DMS153 treated with DMSO at 0.1 percent for 48 hours (cell line): ENCODE data around the gene LIPN.

Source experiments
- DNase-seq: peaks from one replicate; lab custom pipeline; 2025; ENCODE audit not compliant: unreplicated experiment; lab: John Stamatoyannopoulos, UW

Gene LIPN

DNA sequence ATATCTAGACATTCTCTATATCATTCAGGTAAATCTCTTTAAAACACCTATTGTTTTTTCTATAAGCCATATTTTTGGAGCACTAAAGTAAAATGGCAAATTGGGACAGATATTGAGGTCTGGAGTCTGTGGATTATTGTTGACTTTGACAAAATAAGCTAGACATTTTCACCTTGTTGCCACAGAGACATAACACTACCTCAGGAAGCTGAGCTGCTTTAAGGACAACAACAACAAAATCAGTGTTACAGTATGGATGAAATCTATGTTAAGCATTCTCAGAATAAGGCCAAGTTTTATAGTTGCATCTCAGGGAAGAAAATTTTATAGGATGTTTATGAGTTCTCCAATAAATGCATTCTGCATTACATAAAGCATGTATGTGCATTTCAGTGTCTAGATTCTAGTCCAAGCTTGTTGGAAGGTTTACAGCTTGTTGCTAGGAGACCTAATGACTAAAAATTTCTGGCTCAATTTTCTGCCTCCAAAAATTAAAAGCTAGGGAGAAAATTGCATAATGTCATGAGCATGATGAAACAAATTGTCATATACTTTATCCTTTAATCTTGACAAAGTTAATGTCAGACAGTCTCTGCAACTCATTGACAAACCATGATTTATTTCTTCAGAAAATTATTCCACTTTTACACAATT lies 61.1 kb downstream of the LIPN start:
- peak; percentile 17 for DNase-seq

DNA sequence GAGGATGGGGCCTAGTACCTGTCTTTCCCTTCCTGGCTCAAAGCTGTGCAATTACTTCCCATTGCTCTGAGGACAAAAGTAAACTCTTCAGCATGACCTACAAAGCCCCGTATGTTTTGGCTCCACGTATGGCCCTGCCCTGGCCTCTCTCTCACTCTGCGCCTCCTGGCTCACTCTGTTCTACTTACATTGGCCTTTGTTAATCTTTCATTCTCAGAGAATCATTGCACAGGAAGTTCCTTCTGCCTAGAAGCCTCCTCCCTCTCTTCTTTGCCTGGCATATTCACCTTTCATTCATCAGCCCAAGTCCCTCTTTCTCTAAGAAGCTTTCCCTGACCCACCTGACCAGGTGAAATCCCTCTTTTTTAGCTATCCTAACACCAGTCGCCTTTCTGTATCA lies 66.6 kb downstream of the LIPN start:
- no peak for DNase-seq

DNA sequence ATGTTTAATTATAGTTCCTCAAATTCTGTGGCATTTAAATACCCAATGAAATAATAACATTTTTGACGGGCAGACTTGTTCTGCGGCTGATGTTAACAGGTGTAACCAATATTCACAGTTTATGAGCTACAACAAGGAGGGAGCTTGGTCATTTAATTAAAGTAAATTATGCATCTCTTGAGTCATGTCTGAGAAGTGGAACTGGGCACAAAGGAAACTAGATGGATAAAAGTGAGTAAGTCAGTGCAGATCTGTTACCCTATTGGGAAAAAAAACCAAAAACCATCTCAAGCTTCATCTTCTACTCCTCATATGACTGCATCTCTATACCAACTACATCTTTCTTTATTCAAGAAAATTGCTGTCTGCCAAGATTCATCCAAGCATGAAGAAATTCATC lies 67.9 kb downstream of the LIPN start:
- no peak for DNase-seq

DNA sequence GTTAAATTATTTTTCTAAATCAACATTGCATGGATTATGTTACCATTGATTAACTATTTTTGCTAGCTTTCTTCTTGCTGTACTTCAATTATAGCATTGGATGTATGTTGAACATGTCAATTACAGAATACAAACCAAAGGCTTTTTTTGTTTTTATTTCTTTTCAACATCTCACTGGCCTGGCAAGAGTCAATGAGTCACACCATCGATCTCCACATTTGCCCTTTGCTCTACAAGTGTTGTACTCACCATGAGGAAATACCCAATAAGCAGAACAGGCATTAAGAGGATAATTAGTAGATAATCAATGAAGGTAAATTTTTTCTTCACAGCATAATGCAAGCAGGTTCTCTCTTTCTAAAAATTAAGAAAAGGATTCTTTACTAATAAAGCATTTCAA lies 68.5 kb downstream of the LIPN start:
- DNase-seq: no peak
